GM12864 (cell line): Measurements from ENCODE around the gene DDX1.

Source experiments
- DNase-seq: peaks from one replicate; pipeline ENCODE4 v3.0.0-alpha.2; 2011; ENCODE audit warnings: low read depth
- H3K4me3 ChIP-seq: 2 replicates; pipeline ENCODE4 v1.5.1; 2011; ENCODE audit warnings: mild to moderate bottlenecking, low read depth, low read length, control low read depth
- TF ChIP-seq, protein P1 (sequence below): IDR thresholded peaks from 2 replicates; pipeline ENCODE4 v1.5.1; 2011; ENCODE audit warnings: low read depth, mild to moderate bottlenecking, moderate library complexity, low read length, control low read depth, inconsistent platforms; ENCODE audit errors: missing control alignments

DDX1 gene

DNA sequence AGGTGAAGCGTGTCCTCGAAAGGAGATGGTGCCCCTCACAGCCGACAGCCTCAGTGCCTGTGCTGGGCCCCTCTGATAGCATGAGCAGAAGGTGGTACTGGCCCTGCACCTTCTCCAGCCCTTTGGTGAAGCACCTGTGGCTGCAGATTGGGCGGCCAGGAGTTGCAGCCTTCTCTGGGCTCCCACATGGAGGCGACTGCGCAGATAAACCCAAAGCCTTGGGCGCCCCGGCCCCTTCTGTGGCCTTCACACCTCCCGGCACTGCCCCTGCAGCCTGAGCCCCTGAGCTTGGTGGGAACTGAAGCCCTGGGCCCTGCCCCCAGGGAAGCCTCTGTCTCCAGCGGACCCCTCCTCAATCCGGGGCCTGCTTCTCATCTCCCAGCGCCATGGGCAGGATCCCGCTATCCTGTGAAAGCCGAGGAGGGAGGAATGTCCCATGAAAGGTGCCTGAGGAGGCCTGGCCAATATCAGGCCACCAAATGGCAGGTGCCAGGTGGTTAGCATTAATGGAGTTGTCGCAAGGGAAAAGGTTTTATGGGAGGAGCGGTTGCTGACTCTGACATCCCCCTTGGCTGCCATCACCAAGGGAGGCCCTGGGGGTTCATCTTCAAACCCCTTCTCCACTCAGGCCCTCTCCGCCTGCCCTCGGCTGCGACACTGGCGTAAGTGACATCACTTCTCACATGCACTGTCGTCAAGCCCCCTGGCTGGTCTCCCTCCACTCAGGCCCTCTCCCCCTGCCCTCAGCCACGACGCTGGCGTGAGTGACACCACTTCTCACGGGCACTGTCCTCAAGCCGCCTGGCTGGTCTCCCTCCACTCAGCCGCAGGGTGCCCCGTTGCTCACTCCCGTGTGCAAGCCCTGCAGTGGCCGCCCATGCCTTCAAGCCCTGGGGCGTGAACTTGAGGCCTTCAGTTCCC is 62.4 kb downstream of the DDX1 start:
- no peak for DNase-seq
- no peak overlapping the region for H3K4me3 ChIP-seq
- TF ChIP-seq, protein P1, sequence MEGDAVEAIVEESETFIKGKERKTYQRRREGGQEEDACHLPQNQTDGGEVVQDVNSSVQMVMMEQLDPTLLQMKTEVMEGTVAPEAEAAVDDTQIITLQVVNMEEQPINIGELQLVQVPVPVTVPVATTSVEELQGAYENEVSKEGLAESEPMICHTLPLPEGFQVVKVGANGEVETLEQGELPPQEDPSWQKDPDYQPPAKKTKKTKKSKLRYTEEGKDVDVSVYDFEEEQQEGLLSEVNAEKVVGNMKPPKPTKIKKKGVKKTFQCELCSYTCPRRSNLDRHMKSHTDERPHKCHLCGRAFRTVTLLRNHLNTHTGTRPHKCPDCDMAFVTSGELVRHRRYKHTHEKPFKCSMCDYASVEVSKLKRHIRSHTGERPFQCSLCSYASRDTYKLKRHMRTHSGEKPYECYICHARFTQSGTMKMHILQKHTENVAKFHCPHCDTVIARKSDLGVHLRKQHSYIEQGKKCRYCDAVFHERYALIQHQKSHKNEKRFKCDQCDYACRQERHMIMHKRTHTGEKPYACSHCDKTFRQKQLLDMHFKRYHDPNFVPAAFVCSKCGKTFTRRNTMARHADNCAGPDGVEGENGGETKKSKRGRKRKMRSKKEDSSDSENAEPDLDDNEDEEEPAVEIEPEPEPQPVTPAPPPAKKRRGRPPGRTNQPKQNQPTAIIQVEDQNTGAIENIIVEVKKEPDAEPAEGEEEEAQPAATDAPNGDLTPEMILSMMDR, result no peak

DNA sequence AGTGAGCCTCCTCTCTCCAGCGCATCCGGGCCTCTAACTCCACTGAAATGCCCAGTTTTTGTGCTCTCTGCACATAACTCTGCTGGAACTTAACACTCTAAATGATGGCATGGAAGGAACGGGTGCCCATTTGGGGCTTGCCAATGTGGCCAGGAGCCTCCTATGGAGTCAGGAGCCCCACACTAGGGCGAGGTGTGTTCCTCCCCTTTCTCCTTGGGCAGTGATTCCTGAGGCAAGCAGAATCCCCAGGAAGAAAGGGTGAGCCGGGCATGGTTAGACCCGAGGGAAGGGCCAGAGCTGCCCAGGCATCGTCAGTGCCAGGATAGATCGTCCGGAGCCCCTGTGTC is 63.0 kb downstream of the DDX1 start:
- no peak for DNase-seq
- H3K4me3 ChIP-seq, result no peak overlapping the region
- TF ChIP-seq, protein P1, result no peak

DNA sequence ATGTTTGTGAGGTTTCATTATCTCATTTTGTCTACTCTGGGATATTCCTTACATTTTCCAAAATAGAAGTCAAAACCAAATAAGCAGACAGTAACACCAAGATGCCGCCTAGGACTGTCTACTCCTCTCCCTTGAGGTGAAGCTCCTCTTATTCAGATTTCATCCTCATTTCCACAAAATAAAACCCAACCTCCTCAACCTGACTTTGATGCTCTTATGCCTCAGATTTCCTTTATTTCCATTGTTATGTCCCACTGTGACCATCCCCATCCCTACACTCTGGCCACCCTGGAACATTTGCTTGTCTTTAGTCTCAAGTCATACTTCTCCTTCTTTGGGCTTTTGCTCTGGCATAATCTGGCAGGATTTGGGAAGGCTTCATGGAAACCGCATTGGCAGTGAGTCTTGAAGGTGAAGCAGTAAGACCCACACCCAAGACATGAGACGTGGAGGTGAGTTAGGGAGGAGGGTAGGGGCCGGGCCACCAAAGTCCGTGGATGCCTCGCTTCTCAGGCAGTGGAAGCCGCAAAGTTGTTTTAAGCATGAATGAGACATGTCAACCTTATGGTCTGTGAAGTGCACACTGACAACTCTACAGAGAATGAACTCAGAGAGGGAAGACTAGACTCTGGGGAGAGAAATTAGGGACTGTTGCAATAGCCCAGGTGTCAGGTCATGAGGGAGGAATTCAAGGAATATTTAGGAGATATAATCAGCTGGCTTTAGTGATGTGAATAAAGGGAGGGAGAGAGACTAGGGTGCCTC is 63.6 kb downstream of the DDX1 start:
- no peak for DNase-seq
- no peak overlapping the region for H3K4me3 ChIP-seq
- TF ChIP-seq, protein P1, result no peak

DNA sequence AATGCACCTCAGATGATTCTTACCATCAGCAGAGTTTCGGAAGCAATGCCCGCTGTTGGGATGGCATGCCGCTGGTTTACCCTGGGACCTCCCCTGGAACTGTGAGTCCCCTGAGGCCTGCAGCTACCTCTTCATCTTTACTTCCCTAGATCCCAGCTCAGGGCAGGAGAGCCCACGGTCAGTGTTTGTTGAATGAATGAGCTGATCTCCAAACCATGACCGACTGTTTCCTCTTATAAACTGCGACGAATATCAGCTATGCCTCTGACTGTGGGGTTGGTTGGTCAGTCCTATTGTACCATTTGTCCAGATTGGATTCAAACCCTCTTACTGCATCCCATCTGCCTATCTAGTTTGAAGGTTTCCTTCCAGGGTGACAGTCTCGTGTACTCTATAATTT is 64.4 kb downstream of the DDX1 start:
- TF ChIP-seq, protein P1, result no peak
- DNase-seq, result no peak
- H3K4me3 ChIP-seq, result no peak overlapping the region

DNA sequence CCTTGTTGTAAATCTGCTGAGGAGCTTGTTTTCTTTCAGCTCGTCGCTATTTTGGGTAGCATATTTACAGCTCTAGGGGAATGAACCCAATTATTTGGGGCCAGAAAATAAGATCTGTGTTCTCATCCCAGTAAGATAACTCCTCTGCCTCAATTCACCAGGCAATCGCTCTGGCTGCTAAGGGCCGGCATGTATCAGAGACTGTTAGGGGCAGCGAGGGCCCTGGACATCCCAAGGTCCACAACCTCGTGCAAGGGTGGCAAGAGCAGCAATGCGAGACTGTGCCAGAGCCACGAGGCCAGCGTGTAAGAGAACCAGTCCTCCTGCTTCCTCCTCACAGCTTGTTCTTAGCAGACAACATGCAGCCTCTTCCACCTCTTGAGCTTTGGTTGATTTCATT is 66.1 kb downstream of the DDX1 start:
- no peak overlapping the region for H3K4me3 ChIP-seq
- no peak for DNase-seq
- TF ChIP-seq, protein P1, result no peak

DNA sequence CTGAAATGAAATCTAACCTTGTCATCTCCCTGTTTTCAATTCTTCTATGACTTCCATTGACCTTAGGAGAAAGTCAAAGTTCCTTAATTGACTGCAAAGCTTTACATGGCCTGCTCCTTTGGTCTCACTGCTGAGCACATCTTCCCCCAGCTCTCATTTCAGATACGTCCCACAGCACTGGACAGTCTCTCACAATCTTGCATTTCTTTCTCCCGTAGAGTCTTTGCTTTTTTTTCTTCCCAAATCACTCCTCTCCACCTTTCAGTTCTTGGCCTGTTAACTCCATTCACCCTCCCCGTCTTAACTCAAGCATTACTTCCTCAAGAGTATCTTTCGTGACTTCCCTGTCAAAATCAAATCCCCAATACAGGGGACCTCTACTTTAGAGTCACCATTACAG is 67.2 kb downstream of the DDX1 start:
- no peak overlapping the region for H3K4me3 ChIP-seq
- DNase-seq, result no peak

More for the DNA sequence above, 67.2 kb downstream of the DDX1 start:
- TF ChIP-seq, protein P1, result no peak
